ENCODE results near the gene CDH11. TPM values are rescaled to one million over a fixed set of nuclear protein-coding genes. Genes with fewer than 3 reads are reported as not detected.
A peak's percentile ranks its signal among the peaks of the same experiment; 100 is the strongest.

Gene CDH11
- total and polyA plus RNA-seq, 2 of the 4 experiments (the other 2 are of a cell fraction) = 266 to 601 TPM

- Histone ChIP-seq H4K8ac (ENCODE audit: low read depth in 2 of 2, low read length in 2 of 2) (peak overlapping the region; percentile 86 to 92), H4K20me1 (ENCODE audit: insufficient read depth, low read length) (peaks cover 17% of the 10 kb centered on the region; the same call in 1 of the 2 replicates), H3K9me1 (ENCODE audit: insufficient read depth, low read length) (peaks cover 4% of the 10 kb centered on the region; the same call in 1 of the 2 replicates), H3K79me1 (ENCODE audit: low read depth in 1 of 2, low read length in 2 of 2) (peaks cover 10 to 27% of the 10 kb centered on the region in 2 experiments), H3K9ac (ENCODE audit: low read depth, low read length) (peak overlapping the region; percentile 91), H3K4me3 (ENCODE audit: insufficient read depth, low read depth, low read length) (peak overlapping the region; percentile 66), H3K4me2 (ENCODE audit: low read depth, low read length) (peak overlapping the region; percentile 84), H3K27me3 (ENCODE audit: control insufficient read depth, insufficient read depth, low read length) (no peaks in the 10 kb centered on the region), H3K4ac (ENCODE audit: low read depth, low read length) (peak overlapping the region; percentile 91), H2AFZ (replicated peaks; ENCODE audit: low read length, poor library complexity) (peak overlapping the region; percentile 96), H3K56ac (ENCODE audit: extremely low read depth, insufficient read depth, low read length) (peak overlapping the region; percentile 88), H2BK120ac (ENCODE audit: low read depth, low read length) (peak overlapping the region; percentile 95), H3K27ac (ENCODE audit: insufficient read depth, low read length) (peak overlapping the region; percentile 87), H4K5ac (ENCODE audit: low read depth, low read length) (peak overlapping the region; percentile 81), H3K23ac (ENCODE audit: low read depth, low read length) (peak overlapping the region; percentile 96), H2AK9ac (replicated peaks; ENCODE audit: low read depth, low read length, poor library complexity) (peak overlapping the region; percentile 93), H3K18ac (ENCODE audit: low read depth, low read length) (peak overlapping the region; percentile 85), H4K91ac (ENCODE audit: insufficient read depth, low read depth, low read length) (peak overlapping the region; percentile 88), H2BK20ac (ENCODE audit: low read depth, low read length) (peak overlapping the region; percentile 76; the same call in 1 of the 2 replicates), H2AK5ac (ENCODE audit: low read depth, low read length) (peak overlapping the region; percentile 76), H3K9me3 (ENCODE audit: control insufficient read depth, insufficient read depth, low read length) (no peaks in the 10 kb centered on the region), H3K14ac (replicated peaks; ENCODE audit: low read depth, low read length) (peak overlapping the region; percentile 94), H2BK5ac (ENCODE audit: low read depth, low read length, poor library complexity, severe bottlenecking) (peak overlapping the region; percentile 89), H3K4me1 (ENCODE audit: control insufficient read depth, insufficient read depth, low read length) (peaks cover 8% of the 10 kb centered on the region), H2BK15ac (ENCODE audit: low read depth, low read length) (peak overlapping the region; percentile 39; the same call in 2 of the 3 replicates), H3K36me3 (ENCODE audit: control insufficient read depth, insufficient read depth, low read length) (no peaks in the 10 kb centered on the region)
- DNase-seq (peak; percentile 39), ATAC-seq (ENCODE audit: low read depth) (peak; percentile 2)
- in situ Hi-C loops (cut with MboI; ENCODE audit: low sequenced_read_pairs) (loop anchor here (5.0 to 25.0 kb wide), 4 partner anchors 686 to 1761 kb away; no protein-coding TSS in a partner anchor), intact Hi-C loops (cut with micrococcal nuclease) (loop anchor here (1.0 to 10.0 kb wide), 14 partner anchors 189 to 1147 kb away; no protein-coding TSS in a partner anchor), dilution Hi-C loops (cut with HindIII; ENCODE audit: low sequenced_read_pairs, unreplicated experiment) (no loop called here)
- WGBS, 2 experiments (ENCODE audit: extremely low coverage in 2 of 2, insufficient read length in 1 of 2) = 0% methylated on average over 17 of the region's 51 CpGs; no CpG with 5 or more reads in 1 of the 2 experiments
- ChIA-PET POLR2A (ENCODE audit: unreplicated experiment) (interaction anchor here (0.5 kb wide), 1 partner anchor 1029 kb away, joined by 3 read pairs; no protein-coding TSS in a partner anchor), CTCF (interaction anchor here (0.6 kb wide), 2 partner anchors 711 to 1056 kb away, joined by 4 to 5 read pairs; no protein-coding TSS in a partner anchor)
- TF ChIP-seq RFX5 (IDR thresholded peaks at IDR 0.05; ENCODE audit: low read depth, low read length) (no peak), RAD21 (IDR thresholded peaks at IDR 0.05; ENCODE audit: low read length) (no peak; the same call in 1 of the 2 replicates), SMC3 (IDR thresholded peaks at IDR 0.05; ENCODE audit: low read depth, low read length) (no peak), CEBPB (IDR thresholded peaks at IDR 0.05; ENCODE audit: low read depth, low read length) (no peak), RCOR1 (IDR thresholded peaks at IDR 0.05; ENCODE audit: insufficient replicate concordance, low read length) (no peak), BHLHE40 (IDR thresholded peaks at IDR 0.05; ENCODE audit: low read depth, low read length) (no peak)
- BruUV-seq (replicated peaks) = no TSS peak
These were observed 1.7 kb upstream of the CDH11 start for GRCh38 chr16:65123396-65124211.
